Activated T-helper 1 cell treated with Interleukin-2 at 50 U/mL for 16 hours (primary cell): Measurements from ENCODE around the gene COMP.

Experiments used
- DNase-seq: peaks from one replicate; pipeline ENCODE4 v3.0.0-alpha.2; 2020; ENCODE audit warnings: low read depth

The COMP gene

DNA sequence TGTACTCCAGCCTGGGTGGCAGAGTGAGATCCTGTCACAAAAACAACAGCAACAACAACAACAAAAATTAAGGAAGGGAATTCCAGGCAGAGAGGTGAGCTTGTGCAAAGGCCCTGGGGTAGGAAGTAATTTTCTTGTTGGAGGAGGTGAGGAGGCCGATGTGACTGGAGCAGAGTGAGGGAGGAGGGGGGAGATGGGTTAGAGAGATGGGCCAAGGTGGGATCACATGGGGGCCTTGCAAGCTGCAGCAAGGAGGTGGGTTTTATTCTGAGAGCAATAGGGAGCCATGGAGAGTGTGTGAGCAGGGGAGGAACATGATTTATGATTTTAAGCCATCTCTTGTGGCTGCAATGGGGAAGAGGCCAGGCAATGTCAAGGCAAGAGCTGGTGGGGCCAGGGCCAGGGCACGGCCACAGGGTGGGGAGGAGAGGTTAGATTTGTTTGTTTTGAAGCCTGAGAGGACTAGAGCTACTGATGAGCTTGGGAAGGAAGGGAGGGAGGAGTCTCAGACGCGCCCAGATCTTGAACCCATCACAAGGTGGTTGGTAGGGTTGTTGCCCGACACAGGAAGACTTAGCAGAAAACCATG is 12.5 kb upstream of the COMP start:
- DNase-seq: no peak

DNA sequence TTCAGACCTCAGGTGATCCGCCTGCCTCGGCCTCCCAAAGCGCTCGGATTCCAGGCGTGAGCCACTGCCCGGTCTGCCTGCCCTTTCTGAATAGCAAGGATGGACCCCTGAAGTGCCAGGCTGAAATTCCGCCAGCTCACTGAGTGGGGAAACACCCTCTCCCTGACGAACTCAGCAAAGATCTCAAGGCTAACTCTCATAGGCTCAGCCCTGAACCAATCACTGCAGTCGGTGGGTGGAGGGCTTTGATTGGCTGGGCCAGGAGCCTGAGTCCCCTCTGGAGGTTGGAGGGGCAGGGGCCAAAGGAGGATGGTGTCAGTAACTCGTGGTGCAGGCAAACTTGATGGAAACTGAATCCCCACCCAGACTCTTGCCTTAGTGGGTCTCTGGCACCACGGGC is 11.2 kb upstream of the COMP start:
- no peak for DNase-seq

DNA sequence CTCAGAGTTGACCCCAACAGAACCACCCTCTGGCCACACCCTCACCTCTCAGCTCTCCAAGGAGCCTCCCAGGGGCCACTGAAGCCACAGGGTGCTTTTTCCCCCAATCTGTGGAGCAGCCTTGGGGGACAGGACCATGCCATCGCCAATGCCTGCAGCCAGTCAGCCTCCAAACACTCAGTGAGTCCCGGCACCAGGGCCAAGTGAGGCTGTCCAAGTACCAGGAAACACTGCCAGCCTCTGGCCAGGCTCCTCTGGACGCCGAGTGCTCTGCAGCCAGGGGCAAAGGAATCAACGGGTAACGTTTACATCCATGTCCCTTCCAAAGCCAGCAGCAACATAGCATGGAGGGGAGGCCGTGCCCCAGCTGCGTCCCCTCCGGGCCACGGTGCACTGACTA is 9.5 kb upstream of the COMP start:
- no peak for DNase-seq

DNA sequence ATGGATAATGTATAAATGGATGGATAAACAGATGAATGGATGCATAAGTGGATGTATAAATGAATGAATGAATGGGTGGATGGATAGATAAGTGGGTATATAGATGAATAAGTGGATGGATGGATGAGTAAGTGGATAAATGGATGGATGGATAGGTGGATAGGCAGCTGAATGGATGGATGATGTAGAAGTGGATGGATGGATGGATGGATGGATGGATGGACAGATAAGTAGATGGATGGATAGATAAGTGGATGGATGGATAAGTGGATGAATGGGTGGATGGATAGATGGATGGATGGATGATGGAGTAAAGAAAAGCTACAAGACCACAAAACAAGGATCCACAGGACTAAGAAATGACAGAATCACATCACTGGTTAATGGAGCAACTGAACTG is 9.0 kb upstream of the COMP start:
- DNase-seq: no peak

DNA sequence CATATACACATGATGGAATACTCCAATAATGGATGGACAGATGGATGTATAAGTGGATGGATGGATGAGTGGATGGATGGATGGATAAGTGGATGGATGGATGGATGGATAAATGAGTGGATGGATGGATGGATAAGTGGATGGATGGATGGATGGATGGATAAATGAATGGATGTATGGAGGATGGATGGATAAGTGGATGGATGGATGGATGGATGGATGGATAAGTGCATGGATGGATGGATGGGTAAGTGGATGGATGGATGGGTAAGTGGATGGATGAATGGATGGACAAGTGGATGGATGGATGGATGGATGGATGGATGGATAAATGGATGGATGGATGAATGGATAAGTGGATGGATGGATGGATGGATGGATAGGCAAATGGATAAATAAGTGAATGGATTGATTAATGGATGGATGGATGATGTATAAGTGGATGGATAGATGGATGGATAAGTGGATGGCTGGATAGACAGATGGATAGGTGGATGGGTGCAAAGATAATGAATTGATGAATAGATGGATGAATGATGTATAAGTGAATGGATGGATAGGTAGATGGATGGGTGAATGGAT is 8.4 kb upstream of the COMP start:
- no peak for DNase-seq

DNA sequence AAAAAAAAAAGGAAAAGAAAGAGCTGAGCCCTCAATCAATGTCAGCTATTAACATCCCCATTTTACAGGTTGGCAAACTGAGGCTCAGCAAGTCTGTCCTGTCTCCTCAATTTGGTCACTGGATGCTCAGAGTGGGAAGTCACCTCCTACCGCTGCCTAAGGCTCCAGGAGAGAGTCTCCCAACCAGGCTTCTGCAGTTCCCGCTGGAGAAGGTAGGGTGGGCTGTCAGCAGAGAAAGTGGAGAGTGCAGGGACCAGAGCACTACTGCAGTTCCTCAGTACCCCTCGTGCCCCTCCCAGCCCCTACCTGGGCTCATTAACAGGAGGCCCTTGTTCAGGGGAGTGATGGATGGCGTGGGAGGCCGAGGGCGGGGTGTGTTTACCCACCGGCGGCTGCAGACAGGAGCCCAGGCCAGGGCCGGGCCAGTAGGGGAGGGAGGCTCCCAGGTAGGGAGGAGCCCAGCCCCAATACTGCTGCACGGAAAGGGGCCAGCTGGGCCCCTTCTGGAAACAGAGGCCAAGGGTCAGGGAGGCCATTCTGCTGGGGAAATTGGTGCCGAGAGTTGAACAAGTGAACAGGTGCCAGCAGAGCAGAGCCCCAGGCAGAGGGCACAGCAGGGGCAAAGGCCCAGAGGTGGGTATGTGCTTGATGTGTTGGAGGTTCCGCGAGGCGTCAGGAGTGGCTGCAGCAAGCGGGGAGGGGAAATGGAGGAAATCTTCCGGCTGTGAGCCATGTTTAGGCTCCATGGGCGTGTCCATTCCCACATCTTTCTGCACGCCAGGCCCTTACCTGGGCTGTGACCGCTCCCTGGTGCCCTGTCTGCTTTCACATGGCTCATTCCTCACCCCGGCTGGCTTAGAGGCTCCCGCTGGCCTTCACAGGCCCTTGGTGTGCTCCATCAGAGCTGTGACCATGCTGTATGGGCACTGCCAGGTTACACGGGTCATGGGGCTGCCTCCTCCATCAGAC is 7.6 kb upstream of the COMP start:
- no peak for DNase-seq

DNA sequence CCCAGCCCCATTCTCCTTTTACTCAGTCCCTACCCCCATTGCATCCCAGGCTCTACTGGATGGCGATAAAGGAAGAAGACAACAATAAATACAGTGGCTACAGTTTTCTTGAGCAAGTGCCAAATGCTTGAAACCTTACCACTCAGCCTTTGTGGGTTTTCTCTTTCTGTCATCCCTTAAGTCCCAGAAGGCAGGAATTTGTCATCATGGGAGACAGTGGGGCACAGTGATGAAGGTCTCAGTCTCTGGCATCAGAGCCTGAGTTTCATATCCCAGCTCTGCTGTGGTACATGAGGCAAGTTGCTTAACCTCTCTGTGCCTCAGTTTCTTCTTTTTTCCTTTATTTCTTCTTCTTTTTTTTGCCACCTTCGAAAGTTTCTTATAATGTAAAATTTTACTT is 5.1 kb upstream of the COMP start:
- DNase-seq: no peak

DNA sequence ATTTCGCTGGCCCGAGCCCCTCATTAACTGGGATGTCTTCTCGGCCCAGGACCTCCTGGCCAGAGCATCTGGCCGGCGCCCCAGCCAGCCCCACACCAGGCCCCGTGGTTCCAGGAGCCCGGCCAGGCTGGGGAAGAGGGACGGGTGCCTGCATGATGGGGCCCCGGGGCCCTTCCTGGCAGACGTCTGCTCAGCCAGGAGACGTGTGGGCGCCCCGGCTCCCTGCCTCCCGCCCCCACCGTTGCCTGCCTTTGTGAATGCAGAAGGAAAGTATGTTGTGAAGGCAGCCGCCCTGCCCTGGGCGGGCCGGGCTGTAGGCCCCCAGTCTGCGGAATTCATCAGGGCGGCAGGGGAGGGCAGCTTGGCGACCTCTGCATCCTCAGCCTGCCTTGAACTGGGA is 4.4 kb upstream of the COMP start:
- no peak for DNase-seq

DNA sequence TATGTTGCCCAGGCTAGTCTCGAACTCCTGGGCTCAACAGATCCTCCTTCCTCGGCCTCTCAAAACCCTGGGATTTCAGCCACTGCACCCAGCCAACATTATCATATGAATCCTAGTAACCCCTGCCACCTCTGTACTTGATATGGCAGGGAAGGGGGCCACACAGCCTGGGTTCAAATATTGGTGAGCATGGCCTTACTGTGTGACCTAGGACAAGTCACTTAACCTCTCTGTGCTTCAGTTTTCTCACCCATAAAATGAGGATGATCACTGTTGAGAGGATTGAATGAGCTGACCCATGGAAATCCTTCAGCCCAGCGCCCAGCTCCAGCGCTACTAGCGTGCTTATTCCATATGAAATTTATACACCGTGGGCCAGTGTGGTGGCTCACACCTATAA is 3.6 kb upstream of the COMP start:
- DNase-seq: no peak

DNA sequence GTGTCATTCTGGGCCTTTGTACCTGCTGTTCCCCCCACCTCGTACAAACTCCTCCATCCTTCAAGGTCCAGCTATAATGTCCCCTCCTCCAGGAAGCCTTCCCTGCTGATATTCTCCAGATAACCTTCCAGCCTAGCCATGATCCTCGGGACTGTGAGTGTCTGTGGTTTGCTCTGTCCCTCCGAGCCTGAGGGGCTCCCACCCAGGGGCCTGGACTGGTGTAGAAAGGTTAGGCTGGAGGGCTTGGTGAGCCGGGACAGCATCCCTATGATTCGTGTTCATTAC is 2.9 kb upstream of the COMP start:
- no peak for DNase-seq

DNA sequence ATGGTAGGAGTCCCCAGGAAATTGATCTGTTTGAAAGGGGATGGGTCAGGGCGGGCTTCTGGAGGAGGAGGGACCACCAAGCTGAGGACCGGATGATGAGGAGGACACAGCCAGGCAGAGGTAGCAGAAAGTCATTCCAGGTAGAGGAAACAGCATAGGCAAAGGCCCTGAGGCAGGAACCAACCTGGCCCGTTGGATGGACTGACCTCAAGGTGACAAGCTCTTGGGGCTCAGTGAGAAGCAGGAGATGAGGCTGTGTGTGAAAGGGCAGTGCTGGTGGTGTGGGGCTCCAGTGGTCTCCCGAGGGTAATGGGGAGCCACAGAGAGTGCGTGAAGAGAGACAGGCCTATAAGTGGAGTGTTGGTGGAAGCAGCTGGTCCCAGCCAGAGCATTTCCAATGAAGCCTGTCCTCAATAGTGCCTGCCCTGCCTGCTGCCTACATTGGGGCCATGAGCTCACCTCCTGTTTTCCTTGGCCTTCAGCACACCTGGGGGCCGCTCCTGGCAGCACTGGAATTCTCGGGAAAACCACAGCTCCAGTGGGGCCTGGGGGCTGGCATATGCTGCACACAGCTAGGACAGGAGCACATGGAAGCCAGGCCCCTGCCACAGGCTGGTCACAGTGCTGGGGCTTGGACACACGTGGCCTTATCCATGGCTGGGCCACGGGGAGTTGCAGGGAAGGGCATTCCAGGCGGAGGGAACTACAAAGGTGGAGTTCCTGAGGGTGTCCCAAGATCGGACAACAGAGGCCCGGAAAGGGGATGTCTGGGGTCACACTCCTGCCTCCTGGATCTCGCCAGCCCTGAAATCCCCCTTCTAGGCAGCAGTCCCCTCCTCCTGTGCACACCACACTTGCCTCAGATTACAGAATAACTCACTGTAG is 2.3 kb upstream of the COMP start:
- no peak for DNase-seq

DNA sequence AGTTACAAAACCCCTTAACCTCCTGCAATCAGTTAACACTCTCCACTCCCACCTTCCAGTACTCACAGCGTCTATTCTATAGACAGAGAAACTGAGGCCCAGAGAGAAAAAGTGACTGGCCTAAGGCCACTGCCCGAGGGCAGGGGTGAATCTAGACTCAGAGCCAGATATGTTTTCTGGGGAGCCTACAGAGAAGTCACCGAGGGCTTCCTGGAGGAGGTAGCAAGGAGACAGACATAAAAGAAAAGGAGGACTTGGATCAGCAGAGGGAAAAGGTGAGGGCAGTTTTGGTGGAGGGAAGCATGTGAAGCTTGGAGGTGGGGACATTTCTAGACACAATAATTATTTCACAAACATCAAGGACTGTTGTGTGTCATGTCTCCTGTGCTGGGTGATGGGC is 1.6 kb upstream of the COMP start:
- DNase-seq: no peak

DNA sequence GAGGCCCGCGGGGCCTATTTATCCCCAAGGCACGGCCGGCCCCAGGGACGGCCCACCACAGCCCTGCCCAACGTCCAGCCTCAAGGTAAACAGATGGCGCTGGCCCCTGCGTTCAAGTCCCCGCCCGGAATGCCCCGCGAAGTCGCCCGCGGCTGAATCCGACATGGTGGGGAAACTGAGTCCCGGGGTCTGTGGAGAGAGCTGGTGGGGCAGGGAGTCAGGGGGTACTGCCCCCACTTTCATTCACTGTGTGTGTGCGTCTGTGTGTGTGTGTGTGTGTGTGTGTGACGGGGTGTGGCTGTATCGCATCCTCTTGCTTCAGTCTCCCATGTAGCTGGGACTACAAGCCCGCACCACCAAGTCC is 192 bp upstream of the COMP start:
- no peak for DNase-seq

DNA sequence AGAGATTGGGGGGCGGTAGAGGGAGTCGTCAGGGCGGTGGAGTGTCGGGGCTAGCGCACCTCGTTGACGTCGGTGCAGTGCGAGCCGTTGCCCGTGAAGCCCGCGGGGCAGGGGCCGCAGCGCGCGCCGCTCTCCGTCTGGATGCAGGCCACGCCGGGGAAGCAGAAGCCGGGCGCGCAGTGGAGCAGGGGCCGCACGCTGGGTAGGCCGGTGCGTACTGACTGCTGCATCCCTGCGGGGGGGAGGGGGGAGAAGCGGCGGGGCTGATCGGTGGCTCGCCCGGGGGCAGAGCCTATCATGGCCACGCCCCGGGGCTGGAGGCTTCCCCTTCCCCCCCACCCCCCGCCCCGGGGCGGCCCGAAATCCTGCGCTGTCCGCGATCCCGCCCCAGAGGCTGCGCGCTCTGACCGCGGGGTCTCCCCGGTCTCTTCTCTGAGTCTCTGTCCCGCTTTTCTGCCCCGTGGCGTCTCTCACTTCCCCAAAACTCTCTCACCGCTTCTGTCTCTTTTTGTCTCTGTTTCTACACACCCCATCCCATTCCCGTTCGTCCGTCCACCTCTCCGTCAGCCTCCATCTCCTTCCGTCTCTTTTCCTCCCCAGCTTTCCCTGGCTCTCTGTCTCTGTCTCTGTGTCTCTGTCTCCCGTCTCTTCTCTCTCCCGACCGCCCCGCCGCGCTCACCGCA is 1.1 kb downstream of the COMP start:
- DNase-seq: no peak

DNA sequence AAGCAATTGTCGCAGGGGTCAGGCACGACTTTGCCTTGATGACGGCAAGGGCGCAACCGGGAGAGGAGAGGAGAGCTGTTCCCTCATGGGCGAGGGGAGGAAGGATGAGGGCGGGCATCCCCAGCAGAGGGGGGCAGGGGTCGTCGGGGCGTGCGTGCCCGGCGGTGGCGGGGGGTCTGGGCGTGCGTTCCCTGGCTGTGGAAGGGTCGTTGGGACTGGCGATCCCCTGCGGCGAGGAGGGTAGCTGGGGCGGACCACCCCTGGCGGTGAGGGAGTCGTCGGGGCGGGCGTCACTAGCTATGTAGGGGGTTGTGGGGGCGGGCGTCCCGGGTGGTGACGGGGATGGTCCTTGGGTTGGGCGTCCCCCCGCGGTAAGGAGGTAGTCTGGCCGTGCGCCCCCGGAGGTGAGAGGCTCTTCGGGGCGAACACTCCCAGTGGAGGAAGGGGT is 1.7 kb downstream of the COMP start:
- DNase-seq: no peak

DNA sequence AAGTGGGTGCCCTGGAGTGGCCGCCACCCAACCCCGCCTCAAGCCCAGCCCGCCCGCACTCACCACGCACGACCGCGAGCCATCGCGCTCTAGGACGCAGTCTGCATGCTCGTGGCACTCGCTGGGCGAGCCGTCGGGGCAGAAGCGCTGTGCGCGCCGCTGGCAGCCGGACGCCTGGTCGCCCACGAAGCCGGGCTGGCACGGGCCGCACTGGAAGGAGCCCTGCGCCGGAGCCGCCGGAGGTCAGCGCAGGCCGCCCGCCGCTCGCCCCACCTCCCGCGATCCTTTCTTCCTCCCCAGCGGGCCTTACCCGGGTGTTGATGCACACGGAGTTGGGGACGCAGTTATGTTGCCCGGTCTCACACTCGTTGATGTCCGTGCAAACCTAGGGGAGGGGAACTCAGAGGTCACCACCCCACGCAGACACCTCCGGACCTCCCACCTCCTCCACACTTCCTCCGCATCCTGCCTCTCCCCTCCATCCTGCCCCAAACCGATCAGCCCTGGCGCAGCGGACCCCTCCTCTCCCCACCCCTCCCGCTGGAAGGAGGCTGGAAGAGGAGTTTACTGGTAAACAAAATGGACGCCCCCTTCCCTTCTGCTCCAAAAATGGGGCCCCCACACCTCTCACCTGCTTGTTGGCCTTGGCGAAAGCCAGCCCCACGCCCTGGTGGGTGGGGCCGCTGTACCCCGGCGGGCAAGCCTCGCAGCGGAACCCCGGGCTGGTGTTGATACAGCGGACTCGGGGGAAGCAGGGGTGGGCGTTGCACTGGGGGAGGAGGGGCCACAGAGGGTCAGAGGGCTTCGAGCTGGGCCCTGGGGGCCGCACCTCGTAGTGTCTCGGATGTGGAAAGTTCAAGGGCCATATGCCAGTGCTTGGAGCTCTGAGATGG is 2.3 kb downstream of the COMP start:
- no peak for DNase-seq

DNA sequence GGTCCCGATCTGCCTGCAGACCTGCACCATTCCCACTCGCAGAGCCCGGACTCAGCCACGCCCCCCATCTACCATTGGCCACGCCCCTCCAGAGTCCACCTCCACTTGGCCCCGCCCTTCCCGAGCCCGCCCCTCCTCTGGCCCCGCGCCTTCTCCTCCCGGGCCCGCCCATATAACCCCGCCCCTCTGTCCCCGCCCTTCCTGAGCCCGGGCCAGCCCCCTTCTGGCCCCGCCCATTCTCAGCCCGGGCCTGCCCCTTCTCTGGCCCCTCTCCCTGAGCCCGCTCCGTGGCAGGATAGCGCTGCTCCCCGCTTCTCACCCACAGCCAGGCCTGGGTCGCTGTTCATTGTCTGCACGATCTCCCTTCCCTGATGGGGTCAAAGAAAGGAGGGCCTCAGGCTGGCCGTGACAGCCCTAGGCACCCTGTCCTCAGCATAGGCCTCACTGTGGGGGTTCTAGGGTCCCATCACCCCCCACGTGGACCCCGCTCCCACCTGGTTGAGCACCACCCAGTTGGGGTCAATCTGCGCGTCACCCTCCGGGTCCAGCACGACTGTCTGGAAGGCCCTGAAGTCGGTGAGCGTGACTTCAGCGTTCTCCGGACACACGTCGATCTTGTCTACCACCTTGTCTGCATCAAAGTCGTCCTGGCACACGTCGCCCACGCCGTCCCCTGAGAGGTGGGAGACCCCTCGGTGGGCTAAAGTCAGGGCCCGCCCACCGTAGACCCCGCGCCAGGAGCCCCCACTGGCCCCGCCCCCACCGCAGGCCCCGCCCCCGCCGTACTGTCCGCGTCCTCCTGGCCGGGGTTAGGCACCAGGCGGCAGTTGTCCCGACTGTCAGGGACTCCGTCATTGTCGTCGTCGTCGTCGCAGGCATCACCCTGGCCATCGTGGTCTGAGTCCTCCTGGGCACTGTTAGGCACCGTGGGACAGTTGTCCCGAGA is 5.7 kb downstream of the COMP start:
- DNase-seq: peak; percentile 30

DNA sequence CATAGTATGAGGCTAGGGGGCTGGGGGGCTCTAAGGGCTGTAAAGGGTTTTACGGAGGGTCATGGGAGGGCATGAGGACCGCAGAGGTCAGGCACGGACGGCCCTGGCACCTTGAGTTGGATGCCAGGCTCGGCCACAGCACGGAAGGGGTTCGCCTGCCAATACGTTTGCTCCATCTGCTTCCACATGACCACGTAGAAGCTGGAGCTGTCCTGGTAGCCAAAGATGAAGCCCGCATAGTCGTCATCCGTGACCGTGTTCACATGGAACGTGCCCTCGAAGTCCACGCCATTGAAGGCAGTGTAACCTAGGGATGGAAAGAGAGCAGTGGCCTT is 6.4 kb downstream of the COMP start:
- no peak for DNase-seq

DNA sequence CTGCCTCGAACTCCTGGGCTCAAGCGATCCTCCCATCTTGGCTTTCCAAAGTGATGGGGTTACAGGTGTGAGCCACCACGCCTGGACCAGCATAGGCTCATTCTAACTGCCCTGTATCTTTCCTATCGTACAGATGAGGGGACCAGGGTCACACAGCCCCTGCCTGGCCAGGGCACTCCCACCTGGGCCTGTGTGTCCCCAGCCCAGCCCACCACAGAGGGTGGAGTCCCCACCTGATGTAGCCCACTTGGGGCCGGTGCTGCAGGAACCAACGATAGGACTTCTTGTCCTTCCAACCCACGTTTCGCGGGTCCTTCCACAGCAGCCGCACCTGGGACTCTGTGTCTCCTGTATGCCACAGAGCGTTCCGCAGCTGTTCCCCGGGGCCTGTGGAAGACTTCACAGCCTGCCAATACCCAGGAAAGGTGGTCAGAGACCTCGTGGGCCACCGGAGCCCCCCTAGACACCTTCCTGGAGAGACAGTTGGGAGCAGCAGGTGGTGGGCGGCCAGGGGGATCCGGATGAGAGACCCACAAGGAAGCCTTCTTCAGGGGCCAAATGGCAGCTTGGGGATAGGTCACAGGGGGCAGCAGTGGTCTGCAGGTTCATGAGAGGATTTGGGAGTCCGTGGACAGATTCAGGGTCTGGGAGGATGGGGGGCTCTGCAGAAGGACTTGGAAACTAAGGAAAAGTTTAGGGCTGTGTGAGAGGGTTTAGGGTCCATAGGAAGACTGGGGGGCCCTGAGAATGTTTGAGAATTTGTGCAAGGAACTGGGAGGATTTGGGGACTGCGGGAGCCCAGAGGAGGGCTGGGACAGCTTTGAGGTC is 6.9 kb downstream of the COMP start:
- DNase-seq: no peak
